Endodermal cell (in vitro differentiated cells): ENCODE measurements around the gene EYS. TPM values are rescaled to one million over a fixed set of nuclear protein-coding genes. Genes with fewer than 3 reads are reported as not detected.

Experiments
- DNase-seq: peaks from one replicate; pipeline ENCODE4 v3.0.0-alpha.2; 2017
- H3K27ac ChIP-seq: 2 replicates; pipeline ENCODE4 v1.5.1; 2013; ENCODE audit warnings: mild to moderate bottlenecking, low read depth, low read length, moderate library complexity
- H3K27me3 ChIP-seq: 2 replicates; pipeline ENCODE4 v1.6.1; 2013; ENCODE audit warnings: mild to moderate bottlenecking, low read length, moderate library complexity; ENCODE audit not compliant: insufficient read depth, control insufficient read depth, poor library complexity, severe bottlenecking
- H3K36me3 ChIP-seq: 2 replicates; pipeline ENCODE4 v1.7.0; 2013; ENCODE audit warnings: mild to moderate bottlenecking, low read length, moderate library complexity; ENCODE audit not compliant: control insufficient read depth, insufficient read depth
- H3K4me1 ChIP-seq: one replicate; pipeline ENCODE4 v1.7.0; 2013; ENCODE audit warnings: low read length; ENCODE audit not compliant: control insufficient read depth, insufficient read depth
- H3K4me3 ChIP-seq: 2 replicates; pipeline ENCODE4 v1.5.1; 2013; ENCODE audit warnings: mild to moderate bottlenecking, low read length, moderate library complexity
- H3K9ac ChIP-seq: 2 replicates; pipeline ENCODE4 v1.6.1; 2013; ENCODE audit warnings: mild to moderate bottlenecking, low read length, moderate library complexity; ENCODE audit not compliant: poor library complexity, severe bottlenecking; ENCODE audit errors: extremely low read depth
- H3K9me3 ChIP-seq: 2 replicates; pipeline ENCODE4 v1.6.1; 2013; ENCODE audit warnings: mild to moderate bottlenecking, low read length, moderate library complexity; ENCODE audit not compliant: control insufficient read depth
- H3K27ac Mint-ChIP-seq: 2 replicates; pipeline ENCODE4 v1.8.0; 2020; ENCODE audit warnings: mixed read lengths
- H3K27me3 Mint-ChIP-seq: 2 replicates; pipeline ENCODE4 v1.8.0; 2021; ENCODE audit warnings: mild to moderate bottlenecking, mixed read lengths; ENCODE audit not compliant: insufficient read depth
- H3K36me3 Mint-ChIP-seq: 2 replicates; pipeline ENCODE4 v1.8.0; 2020; ENCODE audit warnings: low read depth, mixed read lengths
- H3K4me1 Mint-ChIP-seq: 2 replicates; pipeline ENCODE4 v1.8.0; 2020; ENCODE audit warnings: mixed read lengths
- H3K4me3 Mint-ChIP-seq: 2 replicates; pipeline ENCODE4 v1.8.0; 2020; ENCODE audit warnings: mild to moderate bottlenecking, moderate library complexity, mixed read lengths
- H3K9me3 Mint-ChIP-seq: 2 replicates; pipeline ENCODE4 v1.8.0; 2020; ENCODE audit warnings: mild to moderate bottlenecking, mixed read lengths
- CTCF ChIP-seq: fragments of 200-600 bp; sonication (generic); conservative IDR thresholded peaks from 2 replicates; pipeline ENCODE4 v1.5.0; 2021; ENCODE audit warnings: antibody characterized with exemption, mild to moderate bottlenecking
- WGBS, 2 experiments: methylation state at CpG; one replicate each; pipeline versions ENCODE4 v1.1.5 to v1.1.7; 2013; ENCODE audit warnings: missing lambda C conversion rate in 2 of 2, mixed read lengths in 1 of 2; ENCODE audit not compliant: insufficient coverage in 1 of 2, insufficient read length in 1 of 2; 5-methylcytosine and 5-hydroxymethylcytosine counted together
- total RNA-seq, 2 donors: library from RNA; stranded (reverse); fragmentation: NEBNext Ultra II Directional in 1 of 2; extraction: Animal tissue kit (Norgen Biotek cat#: 25700) in 1 of 2; gene quantifications; 2 replicates in 1 of 2; 3 replicates in 1 of 2; pipeline ENCODE4 v1.2.1, GENCODE V29; 2021

EYS gene
- total RNA-seq, 2 donors from 2014 or later = 0.31 to 0.70 TPM

- H3K9ac ChIP-seq = no peak overlapping the region
- H3K36me3 Mint-ChIP-seq = no peaks in the 10 kb centered on the region
- WGBS, 2 experiments = 91% methylated on average over 1 of the region's 1 CpG; no CpG with 5 or more reads in 1 of the 2 experiments
- H3K27me3 ChIP-seq = peaks cover 95% of the 10 kb centered on the region
- H3K27ac Mint-ChIP-seq = no peak overlapping the region
- H3K27ac ChIP-seq = no peak overlapping the region
- H3K9me3 Mint-ChIP-seq = no peaks in the 10 kb centered on the region
- no peak for DNase-seq
- no peak overlapping the region for H3K4me3 ChIP-seq
- no peak overlapping the region for H3K4me3 Mint-ChIP-seq
- no peaks in the 10 kb centered on the region for H3K9me3 ChIP-seq
- peaks cover 56% of the 10 kb centered on the region for H3K27me3 Mint-ChIP-seq
- H3K4me1 ChIP-seq = no peaks in the 10 kb centered on the region
- no peaks in the 10 kb centered on the region for H3K4me1 Mint-ChIP-seq
- no peaks in the 10 kb centered on the region for H3K36me3 ChIP-seq
- no peak for TF ChIP-seq CTCF
These were observed 1920.0 kb downstream of the EYS start for GRCh38 chr6:63787021-63787420.

- no peaks in the 10 kb centered on the region for H3K4me1 Mint-ChIP-seq
These were observed 1922.0 kb downstream of the EYS start for GRCh38 chr6:63785006-63785405.

GRCh38 chr6:63783096-63783495 lies 1923.9 kb downstream of the EYS start:
- no peak for TF ChIP-seq CTCF
- Mint-ChIP-seq H3K4me3 (no peak overlapping the region), H3K36me3 (no peaks in the 10 kb centered on the region), H3K9me3 (peaks cover 2% of the 10 kb centered on the region), H3K27me3 (peaks cover 75% of the 10 kb centered on the region), H3K4me1 (no peaks in the 10 kb centered on the region), H3K27ac (no peak overlapping the region)
- 50% methylated on average over 1 of the region's 1 CpG; no CpG with 5 or more reads in 1 of the 2 experiments for WGBS, 2 experiments
- Histone ChIP-seq H3K9me3 (no peaks in the 10 kb centered on the region), H3K4me3 (no peak overlapping the region), H3K36me3 (no peaks in the 10 kb centered on the region), H3K4me1 (no peaks in the 10 kb centered on the region), H3K9ac (no peak overlapping the region), H3K27me3 (peaks cover 67% of the 10 kb centered on the region), H3K27ac (no peak overlapping the region)
- DNase-seq = no peak

More at GRCh38 chr6:63785006-63785405, 1922.0 kb downstream of the EYS start:
- 90% methylated on average over 1 of the region's 1 CpG; no CpG with 5 or more reads in 1 of the 2 experiments for WGBS, 2 experiments
- Mint-ChIP-seq H3K9me3 (peaks cover 2% of the 10 kb centered on the region), H3K27ac (no peak overlapping the region), H3K36me3 (no peaks in the 10 kb centered on the region), H3K27me3 (peaks cover 74% of the 10 kb centered on the region), H3K4me3 (no peak overlapping the region)
- Histone ChIP-seq H3K27ac (no peak overlapping the region), H3K36me3 (no peaks in the 10 kb centered on the region), H3K4me1 (no peaks in the 10 kb centered on the region), H3K4me3 (no peak overlapping the region), H3K9ac (no peak overlapping the region), H3K27me3 (peaks cover 81% of the 10 kb centered on the region), H3K9me3 (no peaks in the 10 kb centered on the region)
- no peak for TF ChIP-seq CTCF
- no peak for DNase-seq
